SH-SY5Y (cell line): Measurements from ENCODE around the gene TNRC18.

Experiments
- GATA2 ChIP-seq: IDR thresholded peaks from 2 replicates; pipeline ENCODE4 v1.6.1; 2011; ENCODE audit warnings: mild to moderate bottlenecking, low read depth, low read length
- GATA3 ChIP-seq: IDR thresholded peaks from 2 replicates; pipeline ENCODE4 v1.6.1; 2011; ENCODE audit warnings: low read depth, mild to moderate bottlenecking, low read length, moderate library complexity

TNRC18 gene

GRCh38 chr7:5278766-5279165, 144.9 kb downstream of the TNRC18 start:
- TF ChIP-seq GATA3 (no peak), GATA2 (no peak)

- TF ChIP-seq GATA2 (peak; percentile 92), GATA3 (no peak)
Observed at GRCh38 chr7:5276611-5277010, 147.0 kb downstream of the TNRC18 start.

- TF ChIP-seq GATA2 (no peak), GATA3 (no peak)
Observed at GRCh38 chr7:5274441-5274840, 149.2 kb downstream of the TNRC18 start.

GRCh38 chr7:5270788-5271187, 152.8 kb downstream of the TNRC18 start:
- TF ChIP-seq GATA2 (no peak), GATA3 (no peak)

GRCh38 chr7:5266191-5267028, 157.2 kb downstream of the TNRC18 start:
- no peak for TF ChIP-seq GATA3
- no peak for TF ChIP-seq GATA2

GRCh38 chr7:5265320-5266190, 158.1 kb downstream of the TNRC18 start:
- TF ChIP-seq GATA2 (no peak), GATA3 (no peak)
